ENCODE results near the gene EGFLAM. TPM values are rescaled to one million over a fixed set of nuclear protein-coding genes. Genes with fewer than 3 reads are reported as not detected.

The EGFLAM gene
- total RNA-seq, 1 donor from 2014 or later, result 8.9 TPM

DNA sequence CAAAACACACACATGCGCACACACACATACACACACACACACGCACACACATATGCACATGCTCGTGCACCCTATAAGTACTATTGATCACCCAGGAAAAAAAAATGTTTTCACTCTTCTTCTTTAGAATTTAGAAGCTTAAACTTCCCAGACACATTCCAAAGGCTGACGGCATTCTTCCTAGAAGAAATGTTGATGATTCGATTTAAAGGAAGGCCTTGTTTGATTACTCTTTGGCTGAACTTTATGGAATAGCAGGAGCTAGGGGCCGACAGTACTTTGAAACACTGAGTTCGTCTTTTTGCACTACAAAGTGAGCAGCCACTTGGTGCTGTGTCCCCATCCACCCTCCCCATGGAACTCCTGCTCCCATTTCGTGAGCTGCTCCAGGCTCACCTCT, 113.2 kb downstream of the EGFLAM start:
- DNase-seq, result no peak
- Histone ChIP-seq H3K9me3 (replicated peaks) (no peaks in the 10 kb centered on the region), H3K4me3 (no peak overlapping the region), H3K27me3 (ENCODE audit: low read depth) (peaks cover 11% of the 10 kb centered on the region), H3K27ac (replicated peaks) (peak overlapping the region; percentile 73), H3K4me1 (no peaks in the 10 kb centered on the region), H3K36me3 (no peaks in the 10 kb centered on the region)
- intact Hi-C loops (cut with micrococcal nuclease), result no loop called here
- TF ChIP-seq, protein P1, sequence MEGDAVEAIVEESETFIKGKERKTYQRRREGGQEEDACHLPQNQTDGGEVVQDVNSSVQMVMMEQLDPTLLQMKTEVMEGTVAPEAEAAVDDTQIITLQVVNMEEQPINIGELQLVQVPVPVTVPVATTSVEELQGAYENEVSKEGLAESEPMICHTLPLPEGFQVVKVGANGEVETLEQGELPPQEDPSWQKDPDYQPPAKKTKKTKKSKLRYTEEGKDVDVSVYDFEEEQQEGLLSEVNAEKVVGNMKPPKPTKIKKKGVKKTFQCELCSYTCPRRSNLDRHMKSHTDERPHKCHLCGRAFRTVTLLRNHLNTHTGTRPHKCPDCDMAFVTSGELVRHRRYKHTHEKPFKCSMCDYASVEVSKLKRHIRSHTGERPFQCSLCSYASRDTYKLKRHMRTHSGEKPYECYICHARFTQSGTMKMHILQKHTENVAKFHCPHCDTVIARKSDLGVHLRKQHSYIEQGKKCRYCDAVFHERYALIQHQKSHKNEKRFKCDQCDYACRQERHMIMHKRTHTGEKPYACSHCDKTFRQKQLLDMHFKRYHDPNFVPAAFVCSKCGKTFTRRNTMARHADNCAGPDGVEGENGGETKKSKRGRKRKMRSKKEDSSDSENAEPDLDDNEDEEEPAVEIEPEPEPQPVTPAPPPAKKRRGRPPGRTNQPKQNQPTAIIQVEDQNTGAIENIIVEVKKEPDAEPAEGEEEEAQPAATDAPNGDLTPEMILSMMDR (IDR thresholded peaks at IDR 0.05; ENCODE audit: borderline replicate concordance), result no peak

DNA sequence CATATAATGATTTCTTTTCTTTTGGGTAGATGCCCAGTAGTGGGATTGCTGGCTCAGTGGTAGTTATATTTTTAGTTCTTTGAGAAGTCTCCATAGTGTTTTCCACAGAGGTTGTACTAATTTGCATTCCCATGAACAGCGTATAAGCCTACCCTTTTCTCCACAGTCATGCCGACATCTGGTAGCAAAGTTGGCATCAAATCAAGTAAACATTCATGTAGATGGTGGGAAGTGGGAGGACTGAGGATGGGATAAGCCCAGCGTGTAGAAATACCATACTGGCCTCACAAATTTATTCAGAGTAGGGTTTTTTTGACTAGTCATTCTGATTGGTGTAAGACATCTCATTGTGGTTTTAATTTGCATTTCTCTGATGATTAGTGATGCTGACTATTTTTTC, 115.4 kb downstream of the EGFLAM start:
- TF ChIP-seq, protein P1 (IDR thresholded peaks at IDR 0.05; ENCODE audit: borderline replicate concordance), result no peak
- no peak for DNase-seq
- no peaks in the 10 kb centered on the region for H3K4me1 ChIP-seq
- intact Hi-C loops (cut with micrococcal nuclease), result no loop called here
- peaks cover 24% of the 10 kb centered on the region for H3K27me3 ChIP-seq (ENCODE audit: low read depth)
- peak overlapping the region; percentile 44 for H3K27ac ChIP-seq (replicated peaks)
- H3K4me3 ChIP-seq, result no peak overlapping the region
- no peaks in the 10 kb centered on the region for H3K36me3 ChIP-seq
- no peaks in the 10 kb centered on the region for H3K9me3 ChIP-seq (replicated peaks)

DNA sequence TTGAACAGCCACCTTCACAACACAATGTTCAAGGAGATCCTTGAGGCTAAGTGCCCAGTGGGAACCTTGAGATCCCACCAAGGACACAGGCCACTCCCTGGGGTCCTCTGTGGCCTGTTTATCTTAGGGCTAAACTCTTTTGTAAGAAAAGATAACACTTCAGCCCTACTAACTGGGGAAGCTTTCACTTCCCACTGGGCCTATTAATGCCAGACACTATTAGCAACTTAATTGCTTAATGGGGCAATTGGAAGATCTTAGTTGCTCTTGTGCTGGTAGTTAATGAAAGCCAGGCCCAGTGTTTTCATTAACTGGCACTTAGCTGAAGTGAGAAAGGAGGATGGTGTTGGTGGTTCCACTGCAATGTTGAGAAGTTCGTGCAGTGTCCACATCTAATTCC, 117.1 kb downstream of the EGFLAM start:
- Histone ChIP-seq H3K9me3 (replicated peaks) (no peaks in the 10 kb centered on the region), H3K27ac (replicated peaks) (no peak overlapping the region), H3K4me1 (peaks cover 5% of the 10 kb centered on the region), H3K4me3 (no peak overlapping the region), H3K27me3 (ENCODE audit: low read depth) (peaks cover 41% of the 10 kb centered on the region), H3K36me3 (no peaks in the 10 kb centered on the region)
- DNase-seq, result no peak
- TF ChIP-seq, protein P1 (IDR thresholded peaks at IDR 0.05; ENCODE audit: borderline replicate concordance), result no peak
- intact Hi-C loops (cut with micrococcal nuclease), result no loop called here

DNA sequence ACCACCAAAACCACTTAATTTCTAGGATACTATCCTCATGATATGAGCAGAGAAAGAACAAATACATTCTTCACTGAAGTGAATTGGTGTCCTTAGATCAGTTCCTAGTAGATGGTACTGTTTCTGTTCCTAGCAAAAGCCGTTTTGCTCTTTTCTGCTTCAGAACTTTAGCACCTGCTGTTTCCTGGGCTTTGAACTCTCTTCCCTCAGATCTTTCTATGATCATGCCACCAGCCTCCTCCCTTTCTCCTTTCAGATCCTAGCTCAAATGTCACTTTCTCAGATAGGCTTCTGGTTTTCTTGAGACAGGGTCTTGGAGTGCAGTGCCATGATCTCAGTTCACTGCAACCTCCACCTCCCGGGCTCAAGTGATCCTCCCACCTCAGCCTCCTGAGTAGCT, 118.0 kb downstream of the EGFLAM start:
- H3K4me3 ChIP-seq, result no peak overlapping the region
- intact Hi-C loops (cut with micrococcal nuclease), result no loop called here
- H3K27me3 ChIP-seq (ENCODE audit: low read depth), result peaks cover 44% of the 10 kb centered on the region
- H3K36me3 ChIP-seq, result no peaks in the 10 kb centered on the region
- H3K27ac ChIP-seq (replicated peaks), result no peak overlapping the region
- TF ChIP-seq, protein P1 (IDR thresholded peaks at IDR 0.05; ENCODE audit: borderline replicate concordance), result no peak
- peaks cover 5% of the 10 kb centered on the region for H3K4me1 ChIP-seq
- no peaks in the 10 kb centered on the region for H3K9me3 ChIP-seq (replicated peaks)
- DNase-seq, result no peak

DNA sequence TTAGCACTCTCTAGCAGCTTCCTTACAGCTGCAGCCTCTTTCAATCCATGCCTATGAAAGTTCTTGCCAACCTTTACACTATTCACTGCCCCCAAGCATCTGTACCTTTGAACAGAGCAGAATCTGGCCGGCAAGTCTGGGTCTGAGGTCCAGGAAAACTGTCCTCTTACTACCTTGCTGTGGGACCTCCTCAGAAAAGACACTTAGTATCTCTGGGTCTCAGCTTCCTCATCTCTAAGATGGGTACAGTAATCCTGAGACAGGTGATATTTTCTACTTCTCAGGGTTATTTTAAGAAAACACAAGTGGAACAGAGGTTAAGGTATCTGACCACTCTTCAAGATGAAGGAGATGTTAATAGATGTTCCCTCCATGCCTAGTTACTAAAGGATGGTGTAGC, 120.2 kb downstream of the EGFLAM start:
- TF ChIP-seq, protein P1 (IDR thresholded peaks at IDR 0.05; ENCODE audit: borderline replicate concordance), result no peak
- Histone ChIP-seq H3K9me3 (replicated peaks) (no peaks in the 10 kb centered on the region), H3K36me3 (no peaks in the 10 kb centered on the region), H3K27ac (replicated peaks) (no peak overlapping the region), H3K27me3 (ENCODE audit: low read depth) (peaks cover 44% of the 10 kb centered on the region), H3K4me1 (peaks cover 5% of the 10 kb centered on the region), H3K4me3 (no peak overlapping the region)
- intact Hi-C loops (cut with micrococcal nuclease), result no loop called here
- no peak for DNase-seq

Measured in left ventricle myocardium inferior (tissue), 1 donor.